Ascending aorta (tissue), 2 donors: ENCODE measurements around the gene WDR43. TPM values are rescaled to one million over a fixed set of nuclear protein-coding genes. Genes with fewer than 3 reads are reported as not detected.

Source experiments
- DNase-seq, 2 donors: peaks; one replicate each; pipeline ENCODE4 v3.0.0-alpha.2; 2019; ENCODE audit warnings: low spot score in 2 of 2
- H3K27ac ChIP-seq, 2 donors: fragments of 200-600 bp; sonication (generic); one replicate each; pipeline ENCODE4 v1.5.1; 2016 to 2017; ENCODE audit warnings: mild to moderate bottlenecking in 1 of 2
- H3K27me3 ChIP-seq: fragments of 200-600 bp; sonication (generic); one replicate; pipeline ENCODE4 v1.5.1; 2017
- H3K36me3 ChIP-seq, 2 donors: fragments of 200-600 bp; sonication (generic); one replicate each; pipeline ENCODE4 v1.5.1; 2016
- H3K4me1 ChIP-seq, 2 donors: fragments of 200-600 bp; sonication (generic); one replicate each; pipeline ENCODE4 v1.5.1; 2016 to 2017; ENCODE audit warnings: mild to moderate bottlenecking in 1 of 2
- H3K4me3 ChIP-seq, 2 donors: fragments of 200-600 bp; sonication (generic); one replicate each; pipeline ENCODE4 v1.5.1; 2016 to 2017; ENCODE audit warnings: mild to moderate bottlenecking in 1 of 2
- H3K9me3 ChIP-seq, 2 donors: fragments of 200-600 bp; sonication (generic); one replicate each; pipeline ENCODE4 v1.5.1; 2016
- CTCF ChIP-seq, 3 experiments: fragments of 200-600 bp in 2 of 3; fragments of 450-650 bp in 1 of 3; sonication (generic) in 2 of 3; IDR thresholded peaks; one replicate each; pipeline ENCODE4 v1.5.1; 2016 to 2019; ENCODE audit warnings: antibody characterized with exemption in 3 of 3, mild to moderate bottlenecking in 1 of 3, moderate library complexity in 1 of 3
- intact Hi-C: fragments of 100-400 bp; cut with DNase I; formaldehyde crosslinking; loops from one replicate; pipeline ENCODE4 v1.15.1; 2023
- total RNA-seq: library from RNA; depleted of rRNA; stranded (reverse); fragments of >200 nt; gene quantifications from one replicate; pipeline ENCODE4 v1.1.0, GENCODE V29; 2016

WDR43 gene
- total RNA-seq, 1 donor from 2014 or later = 21.5 TPM

GRCh38 chr2:28982381-28982950, 88.0 kb downstream of the WDR43 start:
- H3K36me3 ChIP-seq = no peaks in the 10 kb centered on the region
- no peaks in the 10 kb centered on the region for H3K9me3 ChIP-seq
- H3K27ac ChIP-seq = no peak overlapping the region
- no peak for DNase-seq
- no peaks in the 10 kb centered on the region for H3K27me3 ChIP-seq
- intact Hi-C loops = no loop called here
- no peak overlapping the region for H3K4me3 ChIP-seq
- H3K4me1 ChIP-seq = no peaks in the 10 kb centered on the region
- TF ChIP-seq CTCF (IDR thresholded peaks at IDR 0.05) = no peak

- H3K4me1 ChIP-seq = no peaks in the 10 kb centered on the region
- no peaks in the 10 kb centered on the region for H3K9me3 ChIP-seq
- no peak overlapping the region for H3K4me3 ChIP-seq
- TF ChIP-seq CTCF (IDR thresholded peaks at IDR 0.05) = no peak
- intact Hi-C loops = no loop called here
- H3K27me3 ChIP-seq = no peaks in the 10 kb centered on the region
- H3K27ac ChIP-seq = no peak overlapping the region
- H3K36me3 ChIP-seq = no peaks in the 10 kb centered on the region
- no peak for DNase-seq
These were observed 92.0 kb downstream of the WDR43 start for GRCh38 chr2:28986429-28986828.

GRCh38 chr2:28989973-28990372, 95.5 kb downstream of the WDR43 start:
- Histone ChIP-seq H3K9me3 (no peaks in the 10 kb centered on the region), H3K4me1 (no peaks in the 10 kb centered on the region), H3K36me3 (no peaks in the 10 kb centered on the region), H3K27me3 (no peaks in the 10 kb centered on the region), H3K27ac (no peak overlapping the region), H3K4me3 (no peak overlapping the region)
- TF ChIP-seq CTCF (IDR thresholded peaks at IDR 0.05) = no peak
- DNase-seq = no peak
- intact Hi-C loops = no loop called here

- DNase-seq = no peak
- Histone ChIP-seq H3K27ac (no peak overlapping the region), H3K9me3 (no peaks in the 10 kb centered on the region), H3K4me3 (no peak overlapping the region), H3K36me3 (no peaks in the 10 kb centered on the region), H3K4me1 (no peaks in the 10 kb centered on the region), H3K27me3 (no peaks in the 10 kb centered on the region)
- intact Hi-C loops = no loop called here
- TF ChIP-seq CTCF (IDR thresholded peaks at IDR 0.05) = no peak
These were observed 96.0 kb downstream of the WDR43 start for GRCh38 chr2:28990445-28990844.

GRCh38 chr2:28991021-28991420, 96.6 kb downstream of the WDR43 start:
- DNase-seq = no peak
- intact Hi-C loops = no loop called here
- TF ChIP-seq CTCF (IDR thresholded peaks at IDR 0.05) = no peak
- Histone ChIP-seq H3K4me3 (no peak overlapping the region), H3K36me3 (no peaks in the 10 kb centered on the region), H3K27ac (no peak overlapping the region), H3K9me3 (no peaks in the 10 kb centered on the region), H3K4me1 (no peaks in the 10 kb centered on the region), H3K27me3 (no peaks in the 10 kb centered on the region)

- Histone ChIP-seq H3K27me3 (no peaks in the 10 kb centered on the region), H3K9me3 (no peaks in the 10 kb centered on the region), H3K36me3 (no peaks in the 10 kb centered on the region), H3K4me1 (no peaks in the 10 kb centered on the region), H3K4me3 (no peak overlapping the region), H3K27ac (no peak overlapping the region)
- no peak for TF ChIP-seq CTCF (IDR thresholded peaks at IDR 0.05)
- intact Hi-C loops = no loop called here
- DNase-seq = no peak
These were observed 97.0 kb downstream of the WDR43 start for GRCh38 chr2:28991460-28991859.
